ENCODE data around the gene F2RL1. TPM values are rescaled to one million over a fixed set of nuclear protein-coding genes. Genes with fewer than 3 reads are reported as not detected.

Gene F2RL1
- polyA plus RNA-seq, 1 donor (not counting 4 experiments of a cell fraction or from before 2014, with no cell fraction given): 182 TPM

- no peak overlapping the region for H2AFZ ChIP-seq (ENCODE audit: control insufficient read depth, low read length)
- H3K4me2 ChIP-seq (ENCODE audit: control insufficient read depth, extremely low read depth, insufficient read depth, low read depth, low read length): no peak overlapping the region
- dilution Hi-C loops (cut with MboI; ENCODE audit: extremely low pct_ligation_motif_present, low sequenced_read_pairs): no loop called here
- no peaks in the 10 kb centered on the region for H4K20me1 ChIP-seq (ENCODE audit: control insufficient read depth, extremely low read depth, insufficient read depth, low read length)
- FAIRE-seq (no peak), DNase-seq (ENCODE audit: low read depth, low spot score) (no peak)
- no peaks in the 10 kb centered on the region for H3K9me3 ChIP-seq (ENCODE audit: control insufficient read depth, low read depth, low read length)
- H3K4me1 ChIP-seq (ENCODE audit: control insufficient read depth, extremely low read depth, insufficient read depth, low read length): no peaks in the 10 kb centered on the region
- H3K36me3 ChIP-seq (ENCODE audit: control insufficient read depth in 2 of 2, extremely low read depth in 1 of 2, insufficient read depth in 2 of 2, low read length in 2 of 2): no peaks in the 10 kb centered on the region
- no peak overlapping the region for H3K27ac ChIP-seq (ENCODE audit: control insufficient read depth, insufficient read depth, low read length)
- H3K9ac ChIP-seq (ENCODE audit: control insufficient read depth, extremely low read depth, insufficient read depth, low read length): no peak overlapping the region
- H3K9me1 ChIP-seq (ENCODE audit: control insufficient read depth, extremely low read depth, insufficient read depth, low read length): no peaks in the 10 kb centered on the region
- TF ChIP-seq CTCF (optimal IDR thresholded peaks at IDR 0.05 in 1 of 3, IDR thresholded peaks at IDR 0.05 in 1 of 3, conservative IDR thresholded peaks at IDR 0.05 in 1 of 3; ENCODE audit: extremely low read depth in 1 of 3, insufficient read depth in 2 of 3, low read length in 3 of 3) (no peak), EZH2 (IDR thresholded peaks at IDR 0.05; ENCODE audit: low read length) (no peak)
- H3K4me3 ChIP-seq (ENCODE audit: control insufficient read depth in 2 of 3, extremely low read depth in 1 of 3, insufficient read depth in 2 of 3, low read depth in 1 of 3, low read length in 3 of 3): no peak overlapping the region
- H3K27me3 ChIP-seq (ENCODE audit: control insufficient read depth, extremely low read depth, insufficient read depth, low read length): no peaks in the 10 kb centered on the region
- no peaks in the 10 kb centered on the region for H3K79me2 ChIP-seq (ENCODE audit: control insufficient read depth, insufficient read depth, low read length)
Measured at GRCh38 chr5:76859591-76860247, 40.9 kb downstream of the F2RL1 start.

- Histone ChIP-seq H2AFZ (ENCODE audit: control insufficient read depth, low read length) (no peak overlapping the region), H3K27me3 (ENCODE audit: control insufficient read depth, extremely low read depth, insufficient read depth, low read length) (no peaks in the 10 kb centered on the region), H3K4me1 (ENCODE audit: control insufficient read depth, extremely low read depth, insufficient read depth, low read length) (no peaks in the 10 kb centered on the region), H3K9me3 (ENCODE audit: control insufficient read depth, low read depth, low read length) (no peaks in the 10 kb centered on the region), H4K20me1 (ENCODE audit: control insufficient read depth, extremely low read depth, insufficient read depth, low read length) (no peaks in the 10 kb centered on the region), H3K9me1 (ENCODE audit: control insufficient read depth, extremely low read depth, insufficient read depth, low read length) (no peaks in the 10 kb centered on the region), H3K9ac (ENCODE audit: control insufficient read depth, extremely low read depth, insufficient read depth, low read length) (no peak overlapping the region), H3K27ac (ENCODE audit: control insufficient read depth, insufficient read depth, low read length) (no peak overlapping the region), H3K79me2 (ENCODE audit: control insufficient read depth, insufficient read depth, low read length) (no peaks in the 10 kb centered on the region), H3K36me3 (ENCODE audit: control insufficient read depth in 2 of 2, extremely low read depth in 1 of 2, insufficient read depth in 2 of 2, low read length in 2 of 2) (no peaks in the 10 kb centered on the region), H3K4me3 (ENCODE audit: control insufficient read depth in 2 of 3, extremely low read depth in 1 of 3, insufficient read depth in 2 of 3, low read depth in 1 of 3, low read length in 3 of 3) (no peak overlapping the region), H3K4me2 (ENCODE audit: control insufficient read depth, extremely low read depth, insufficient read depth, low read depth, low read length) (no peak overlapping the region)
- DNase-seq (ENCODE audit: low read depth, low spot score) (no peak), FAIRE-seq (no peak)
- TF ChIP-seq CTCF (optimal IDR thresholded peaks at IDR 0.05 in 1 of 3, IDR thresholded peaks at IDR 0.05 in 1 of 3, conservative IDR thresholded peaks at IDR 0.05 in 1 of 3; ENCODE audit: extremely low read depth in 1 of 3, insufficient read depth in 2 of 3, low read length in 3 of 3) (no peak), EZH2 (IDR thresholded peaks at IDR 0.05; ENCODE audit: low read length) (no peak)
- dilution Hi-C loops (cut with MboI; ENCODE audit: extremely low pct_ligation_motif_present, low sequenced_read_pairs): no loop called here
Measured at GRCh38 chr5:76861612-76862011, 42.8 kb downstream of the F2RL1 start.
